Kidney tubule cell (primary cell): Measurements from ENCODE around the gene NRG3.
"Not testable (repeated sequence)": the region's sequence is repeated elsewhere in the genome, so short reads cannot be mapped to it uniquely, and the experiment has no call there.

Experiments used
- DNase-seq: peaks from one replicate; pipeline ENCODE4 v3.0.0-alpha.2; 2018; ENCODE audit warnings: low spot score

The NRG3 gene

GRCh38 chr10:82574081-82574480 lies 699.1 kb downstream of the NRG3 start:
- no peak for DNase-seq

- no peak for DNase-seq
Observed at GRCh38 chr10:82575318-82575717, 700.3 kb downstream of the NRG3 start.

GRCh38 chr10:82576093-82576492 lies 701.1 kb downstream of the NRG3 start:
- no peak for DNase-seq

GRCh38 chr10:82581940-82582339 lies 706.9 kb downstream of the NRG3 start:
- DNase-seq: no peak

DNA sequence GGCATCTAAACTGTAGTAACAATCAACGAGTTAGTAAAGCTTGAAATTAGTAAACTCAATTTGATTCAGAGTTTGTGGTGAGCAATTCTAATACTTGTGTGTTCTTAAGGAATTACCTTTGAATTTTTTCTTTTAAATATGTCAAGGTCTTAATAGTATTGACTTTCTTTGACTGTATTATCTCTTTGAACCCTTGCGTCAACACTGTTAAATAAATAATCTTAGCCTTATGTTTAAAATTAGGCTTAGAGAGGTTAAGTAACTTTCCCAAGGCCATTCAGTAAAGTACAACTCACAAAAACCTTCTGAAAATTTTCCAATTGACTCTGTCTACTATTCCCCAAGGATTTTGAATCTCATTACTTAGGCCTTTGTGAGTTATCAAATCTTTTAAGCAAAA lies 716.4 kb downstream of the NRG3 start:
- DNase-seq: no peak

- no peak for DNase-seq
Observed at GRCh38 chr10:82597840-82598239, 722.8 kb downstream of the NRG3 start.

DNA sequence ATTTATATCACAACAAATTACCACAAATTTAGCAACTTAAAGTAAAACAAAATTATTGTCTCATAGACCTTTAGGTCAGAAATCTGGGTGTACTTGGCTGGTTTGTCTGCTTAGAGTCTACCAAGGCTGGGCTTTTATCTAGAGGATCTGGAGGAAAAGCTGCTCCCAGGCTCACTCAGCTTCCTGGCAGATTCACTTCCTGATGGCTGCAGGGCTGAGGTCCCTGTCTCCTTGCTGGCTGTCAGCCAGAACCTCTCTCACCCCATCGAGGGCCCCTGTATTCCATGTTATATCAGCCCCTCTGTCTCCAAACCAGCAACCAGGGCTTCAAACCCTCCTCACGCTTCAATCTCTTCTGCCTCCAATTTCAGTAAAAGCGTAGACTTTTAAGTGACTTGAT lies 734.9 kb downstream of the NRG3 start:
- DNase-seq: no peak

GRCh38 chr10:82618007-82618406 lies 743.0 kb downstream of the NRG3 start:
- no peak for DNase-seq

GRCh38 chr10:82621680-82622079 lies 746.7 kb downstream of the NRG3 start:
- no peak for DNase-seq

- no peak for DNase-seq
Observed at GRCh38 chr10:82622479-82622878, 747.5 kb downstream of the NRG3 start.

DNA sequence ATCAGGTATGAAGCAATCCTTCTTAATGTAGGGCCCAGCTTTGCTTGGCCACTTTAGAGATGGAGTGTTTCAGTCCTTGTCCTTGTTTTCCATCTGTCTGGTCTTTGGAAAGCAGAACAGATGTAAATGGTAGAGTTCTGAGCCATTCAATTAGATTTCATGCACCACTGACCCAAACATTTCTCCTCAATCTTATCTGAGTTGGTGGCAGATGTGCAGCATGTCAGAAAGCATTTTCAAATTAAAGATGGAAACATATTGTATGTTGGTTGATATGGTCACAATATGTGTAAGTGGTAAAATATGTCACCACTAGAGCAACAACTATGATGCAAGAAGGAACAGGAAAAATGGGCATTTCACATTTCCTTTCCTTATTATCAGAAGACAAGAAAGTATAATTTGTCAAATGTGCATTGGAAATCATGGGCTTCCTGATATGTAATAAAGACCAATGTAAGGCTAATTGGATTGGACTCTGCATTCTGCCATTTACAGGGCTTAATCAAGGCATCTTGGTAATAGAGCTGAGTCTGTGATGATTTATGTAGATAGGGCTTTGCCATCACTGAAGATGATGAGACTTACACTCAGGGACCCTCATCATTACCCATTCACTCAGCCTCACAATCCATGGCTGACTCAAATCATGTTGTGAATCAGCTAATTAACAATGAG lies 750.7 kb downstream of the NRG3 start:
- DNase-seq: no peak

GRCh38 chr10:82628373-82628772 lies 753.4 kb downstream of the NRG3 start:
- DNase-seq: peak; percentile 32

GRCh38 chr10:82643076-82643475 lies 768.1 kb downstream of the NRG3 start:
- no peak for DNase-seq

- DNase-seq: no peak
Observed at GRCh38 chr10:82643601-82644000, 768.6 kb downstream of the NRG3 start.

- no peak for DNase-seq
Observed at GRCh38 chr10:82645221-82645620, 770.2 kb downstream of the NRG3 start.

DNA sequence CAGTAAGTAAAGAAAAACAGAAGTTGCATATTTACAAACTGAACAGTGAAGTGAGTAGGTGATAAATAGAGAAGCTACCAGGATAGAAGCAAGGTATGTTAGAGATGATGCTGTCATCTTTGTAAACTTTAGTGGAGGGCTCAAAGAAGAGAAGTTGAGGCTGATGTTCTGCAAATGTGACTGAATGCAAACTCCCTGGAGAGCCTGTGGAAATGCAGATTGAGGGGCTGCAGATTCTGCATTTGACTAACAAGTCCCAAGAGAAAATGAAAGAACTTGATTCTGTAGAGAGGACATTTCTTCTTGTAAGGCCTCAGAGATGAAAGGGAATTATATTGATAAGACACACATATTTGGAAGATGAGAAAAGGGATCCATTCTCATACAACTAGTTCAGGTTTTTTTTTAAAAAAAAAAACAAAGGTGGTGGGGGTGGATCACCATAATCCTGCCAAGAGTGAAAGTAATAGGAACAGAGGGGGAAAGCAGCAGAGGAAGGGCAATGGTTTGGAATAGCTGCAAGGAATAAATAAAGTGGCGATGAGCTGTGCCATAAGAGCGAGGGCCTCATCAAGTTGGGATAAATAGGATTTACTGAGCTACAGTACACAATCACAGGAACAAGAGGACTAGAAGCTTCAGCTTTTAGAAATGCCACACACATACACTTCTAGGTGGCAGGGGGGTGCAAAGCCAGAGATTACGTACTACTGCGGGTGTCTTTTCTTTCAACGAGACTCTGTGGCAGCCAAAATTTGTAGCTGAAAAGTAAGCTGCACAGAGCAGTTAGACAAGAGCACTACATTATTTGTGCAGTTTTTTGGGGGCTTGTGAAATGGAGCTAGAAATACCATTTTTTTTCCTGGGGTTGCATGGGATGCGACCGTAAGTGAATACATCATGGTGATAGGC lies 778.5 kb downstream of the NRG3 start:
- no peak for DNase-seq

- DNase-seq: no peak
Observed at GRCh38 chr10:82660205-82660604, 785.2 kb downstream of the NRG3 start.

GRCh38 chr10:82660986-82661385 lies 786.0 kb downstream of the NRG3 start:
- no peak for DNase-seq

GRCh38 chr10:82661701-82662100 lies 786.7 kb downstream of the NRG3 start:
- no peak for DNase-seq

DNA sequence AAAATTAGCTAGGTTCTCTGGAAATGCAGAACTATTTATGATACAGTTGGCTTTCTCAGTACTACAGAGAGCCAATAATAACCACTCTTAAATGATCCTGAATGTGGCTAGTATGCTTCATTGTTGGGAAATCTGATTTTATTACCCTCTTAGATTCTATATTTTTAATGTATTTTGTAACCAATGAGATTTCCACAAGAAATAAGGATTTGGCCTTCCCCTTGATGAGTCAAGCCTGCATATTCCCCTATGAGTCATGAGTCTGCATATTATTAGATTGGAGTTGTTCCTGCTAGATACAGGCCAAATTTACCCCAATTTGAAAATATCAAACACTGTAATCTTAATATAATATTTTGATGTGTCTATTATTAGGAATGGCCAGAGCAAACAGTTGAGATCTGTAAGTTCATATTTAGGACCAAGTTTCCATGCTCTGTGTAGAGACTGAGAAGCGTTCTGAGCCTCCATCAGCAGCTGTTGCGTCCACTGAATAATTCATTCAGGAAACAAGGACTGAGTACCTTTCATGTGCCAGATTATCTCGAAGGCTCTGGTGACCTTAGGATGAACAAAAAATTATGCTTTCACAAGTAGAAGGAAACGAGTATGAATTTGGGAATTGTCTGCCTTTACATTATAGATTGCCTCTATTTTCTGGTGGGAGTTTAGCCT lies 793.4 kb downstream of the NRG3 start:
- peak; percentile 35 for DNase-seq

DNA sequence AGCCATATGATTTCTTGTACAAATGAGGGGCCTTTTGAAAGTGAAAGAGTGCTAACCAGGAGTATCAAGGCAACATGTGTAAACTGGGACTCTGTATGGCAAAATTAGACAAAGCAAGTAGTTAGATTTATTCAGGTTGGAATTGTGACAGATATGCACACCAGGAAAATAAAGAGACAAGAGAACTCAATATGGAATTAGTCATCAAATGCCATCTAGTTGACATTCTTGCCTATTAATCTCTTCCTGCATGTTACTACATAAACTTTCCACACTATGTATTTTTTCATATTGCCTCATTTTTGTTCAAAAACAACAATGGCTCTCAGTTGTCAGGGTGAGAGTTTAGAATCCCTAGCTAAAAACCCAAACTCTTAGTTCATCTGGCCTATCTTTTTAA lies 799.0 kb downstream of the NRG3 start:
- peak; percentile 9 for DNase-seq

DNA sequence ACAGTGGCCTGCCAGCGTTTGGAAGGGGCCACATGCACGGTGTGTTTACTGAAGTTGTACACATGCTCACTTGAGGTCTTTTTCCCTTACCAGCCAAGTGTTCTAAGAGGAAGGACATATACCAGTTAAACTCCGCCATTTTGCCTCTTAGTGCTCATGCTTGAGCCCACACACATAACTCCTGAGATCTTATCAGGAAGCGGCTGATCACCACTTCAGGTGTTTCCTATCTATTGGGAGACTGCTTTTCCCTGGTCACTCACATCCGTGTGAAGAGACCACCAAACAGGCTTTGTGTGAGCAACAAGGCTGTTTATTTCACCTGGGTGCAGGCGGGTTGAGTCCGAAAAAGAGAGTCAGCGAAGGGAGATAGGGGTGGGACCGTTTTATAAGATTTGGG lies 802.9 kb downstream of the NRG3 start:
- DNase-seq: not testable (repeated sequence)

DNA sequence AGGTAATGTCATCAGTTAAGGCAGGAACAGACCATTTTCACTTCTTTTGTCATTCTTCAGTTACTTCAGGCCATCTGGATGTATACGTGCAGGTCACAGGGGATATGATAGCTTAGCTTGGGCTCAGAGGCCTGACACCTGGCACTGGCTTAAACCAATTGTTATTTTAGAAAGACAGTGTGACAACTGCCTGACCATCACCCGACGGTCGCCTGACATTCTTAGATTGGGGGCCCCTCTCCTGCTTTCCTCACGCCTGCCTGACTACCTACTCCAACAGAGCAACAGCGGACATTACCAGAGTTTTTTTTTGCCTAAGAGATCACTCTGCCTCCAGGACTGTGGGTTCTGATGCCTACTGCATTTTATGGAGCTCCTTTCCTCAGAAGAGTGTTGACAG lies 803.5 kb downstream of the NRG3 start:
- not testable (repeated sequence) for DNase-seq
